Sigmoid colon (tissue), 7 donors: Measurements from ENCODE around the gene TCHHL1. TPM values are rescaled to one million over a fixed set of nuclear protein-coding genes. Genes with fewer than 3 reads are reported as not detected.
A peak's percentile ranks its signal among the peaks of the same experiment; 100 is the strongest.

Experiments
- DNase-seq: peaks from one replicate; pipeline ENCODE4 v3.0.0-alpha.2; 2019
- H3K27ac ChIP-seq, 4 donors: fragments of 200-600 bp; sonication (generic); one replicate each; pipeline ENCODE4 v1.5.1; 2016 to 2019; ENCODE audit warnings: mild to moderate bottlenecking in 1 of 4
- H3K27me3 ChIP-seq, 3 donors: fragments of 200-600 bp; sonication (generic); one replicate each; pipeline ENCODE4 v1.5.1; 2019; ENCODE audit warnings: mild to moderate bottlenecking in 1 of 3
- H3K36me3 ChIP-seq, 4 donors: fragments of 200-600 bp; sonication (generic); one replicate each; pipeline ENCODE4 v1.5.1; 2016 to 2019
- H3K4me1 ChIP-seq, 4 donors: fragments of 200-600 bp; sonication (generic); one replicate each; pipeline ENCODE4 v1.5.1; 2017 to 2019
- H3K4me3 ChIP-seq, 4 donors: fragments of 200-600 bp; sonication (generic); one replicate each; pipeline ENCODE4 v1.5.1; 2017 to 2019; ENCODE audit warnings: mild to moderate bottlenecking in 2 of 4, moderate library complexity in 1 of 4
- H3K9me3 ChIP-seq, 4 donors: fragments of 200-600 bp in 3 of 4; sonication (generic) in 3 of 4; one replicate each; pipeline versions ENCODE4 v1.5.1 to v1.6.1; 2013 to 2019
- CTCF ChIP-seq, 4 experiments: fragments of 450-650 bp in 3 of 4; fragments of 200-600 bp in 1 of 4; IDR thresholded peaks; one replicate each; pipeline ENCODE4 v1.5.1; 2016 to 2019; ENCODE audit warnings: antibody characterized with exemption in 4 of 4, mild to moderate bottlenecking in 3 of 4, moderate library complexity in 2 of 4
- EP300 ChIP-seq, 4 donors: sonication (generic); formaldehyde crosslinking; IDR thresholded peaks; one replicate each; pipeline ENCODE4 v1.6.1; 2017; ENCODE audit warnings: antibody characterized with exemption in 4 of 4
- POLR2A ChIP-seq, 2 donors: fragments of 450-650 bp; IDR thresholded peaks; one replicate each; pipeline ENCODE4 v1.6.1; 2016; ENCODE audit warnings: antibody characterized with exemption in 2 of 2, mild to moderate bottlenecking in 2 of 2, moderate library complexity in 2 of 2
- POLR2AphosphoS5 ChIP-seq, 4 donors: sonication (generic); formaldehyde crosslinking; IDR thresholded peaks; one replicate each; pipeline ENCODE4 v1.6.1; 2017; ENCODE audit warnings: antibody characterized with exemption in 4 of 4
- WGBS, 2 donors: extraction: QIAGEN DNeasy Blood & Tissue Kit; methylation state at CpG; one replicate each; pipeline ENCODE4 v1.1.7; 2013; 5-methylcytosine and 5-hydroxymethylcytosine counted together
- intact Hi-C: fragments of 100-400 bp; cut with DNase I; formaldehyde crosslinking; loops from one replicate; pipeline ENCODE4 v1.15.1; 2023
- polyA plus RNA-seq, 3 donors: library from polyadenylated mRNA; stranded (reverse); fragments of 200-250 nt; gene quantifications; one replicate each; pipeline ENCODE4 v1.2.3, GENCODE V29; 2013
- small RNA-seq, 3 donors: library from RNA; depleted of rRNA; stranded (forward); fragments of <200 nt; gene quantifications; one replicate each; pipeline ENCODE3, GENCODE V24; 2016
- total RNA-seq, 4 donors: library from RNA; depleted of rRNA; stranded (reverse); fragments of >200 nt; gene quantifications; one replicate each; pipeline ENCODE4 v1.1.0, GENCODE V29; 2016
- donor health status: healthy with polysubstance abuse.
- donor health status: Bipolar disorder and iron deficiency.
- donor health status: healthy.

The TCHHL1 gene
- total and polyA plus RNA-seq, 7 donors, result not detected

- intact Hi-C loops, result no loop called here
- Histone ChIP-seq H3K4me1 (peaks cover 0 to 30% (median 27%) of the 10 kb centered on the region in 4 donors), H3K9me3 (no peaks in the 10 kb centered on the region), H3K27ac (peak overlapping the region; percentile 82 to 92 (median 89)), H3K4me3 (peak overlapping the region; percentile 50 to 69 (median 60)), H3K36me3 (peaks cover 0 to 30% (median 25%) of the 10 kb centered on the region in 4 donors), H3K27me3 (no peaks in the 10 kb centered on the region)
- 3 to 4% methylated on average over 8 of the region's 8 CpGs for WGBS, 2 donors
- TF ChIP-seq POLR2AphosphoS5 (IDR thresholded peaks at IDR 0.05) (peak in 1 of 4 donors; percentile 3), CTCF (IDR thresholded peaks at IDR 0.05) (peak in 3 of 4 experiments; percentile 50 to 67 (median 54)), EP300 (IDR thresholded peaks at IDR 0.05) (no peak), POLR2A (IDR thresholded peaks at IDR 0.05) (no peak)
- no peak for DNase-seq
Measured at GRCh38 chr1:152034654-152035538, 54.0 kb downstream of the TCHHL1 start.

- 46 to 65% methylated on average over 1 of the region's 1 CpG for WGBS, 2 donors
- H3K4me3 ChIP-seq, result peak overlapping the region in 2 of 4 donors; percentile 6 to 69
- DNase-seq, result no peak
- peaks cover 0 to 30% (median 27%) of the 10 kb centered on the region in 4 donors for H3K4me1 ChIP-seq
- H3K27ac ChIP-seq, result peak overlapping the region; percentile 82 to 92 (median 89)
- TF ChIP-seq POLR2A (IDR thresholded peaks at IDR 0.05), result no peak
- TF ChIP-seq POLR2AphosphoS5 (IDR thresholded peaks at IDR 0.05), result no peak
- no peak for TF ChIP-seq CTCF (IDR thresholded peaks at IDR 0.05)
- no peak for TF ChIP-seq EP300 (IDR thresholded peaks at IDR 0.05)
- intact Hi-C loops, result no loop called here
- no peaks in the 10 kb centered on the region for H3K9me3 ChIP-seq
- peaks cover 0 to 30% (median 25%) of the 10 kb centered on the region in 4 donors for H3K36me3 ChIP-seq
- H3K27me3 ChIP-seq, result no peaks in the 10 kb centered on the region
Measured at GRCh38 chr1:152034324-152034653, 54.6 kb downstream of the TCHHL1 start.

Small RNA genes within 50 kb of the gene (small RNA-seq; reads per million reads assigned to genes)
- 0 reads per million in 3 donors for gene SPTLC1P4

Other genes starting within 250 kb of the TCHHL1 start
- gene C2CD4D, start 249.2 kb downstream of the TCHHL1 start, total RNA-seq, result not detected
- under 1 TPM; 0.20 to 0.69 (median 0.60) TPM for gene C2CD4D, start 249.2 kb downstream of the TCHHL1 start, polyA plus RNA-seq
- gene THEM5, start 235.4 kb downstream of the TCHHL1 start, total RNA-seq, result not detected
- gene THEM5, start 235.4 kb downstream of the TCHHL1 start, polyA plus RNA-seq, result not detected
- gene THEM4, start 179.6 kb downstream of the TCHHL1 start, total RNA-seq, result 10 to 100 TPM; 16.1 to 21.9 (median 17.3) TPM
- gene THEM4, start 179.6 kb downstream of the TCHHL1 start, polyA plus RNA-seq, result 10 to 100 TPM in 1 of 3 donors, 1 to 10 TPM in 2; 4.9 to 13.5 (median 5.4) TPM
- gene S100A10, start 95.2 kb downstream of the TCHHL1 start, total RNA-seq, result 10 to 100 TPM; 20.2 to 57.9 (median 43.0) TPM
- 1,000 to 10,000 TPM; 1,087 to 1,816 (median 1,723) TPM for gene S100A10, start 95.2 kb downstream of the TCHHL1 start, polyA plus RNA-seq
- 100 to 1,000 TPM in 3 of 4 donors, 10 to 100 TPM in 1; 92.6 to 156 (median 109) TPM for gene S100A11, start 52.1 kb downstream of the TCHHL1 start, total RNA-seq
- 100 to 1,000 TPM; 371 to 633 (median 478) TPM for gene S100A11, start 52.1 kb downstream of the TCHHL1 start, polyA plus RNA-seq
- gene TCHH, start 26.4 kb upstream of the TCHHL1 start, total RNA-seq, result under 1 TPM in 3 of 4 donors, not detected in 1; under 0.01 to 0.28 (median 0.16) TPM
- under 1 TPM in 1 of 3 donors, not detected in 2; 0.10 TPM for gene TCHH, start 26.4 kb upstream of the TCHHL1 start, polyA plus RNA-seq
- gene RPTN, start 70.2 kb upstream of the TCHHL1 start, total RNA-seq, result not detected
- gene RPTN, start 70.2 kb upstream of the TCHHL1 start, polyA plus RNA-seq, result not detected
- gene HRNR, start 135.1 kb upstream of the TCHHL1 start, total RNA-seq, result not detected
- gene HRNR, start 135.1 kb upstream of the TCHHL1 start, polyA plus RNA-seq, result under 1 TPM in 1 of 3 donors, not detected in 2; under 0.01 TPM
- gene FLG, start 236.2 kb upstream of the TCHHL1 start, total RNA-seq, result not detected
- under 1 TPM in 2 of 3 donors, not detected in 1; under 0.01 to 0.01 TPM for gene FLG, start 236.2 kb upstream of the TCHHL1 start, polyA plus RNA-seq